GM12874 (cell line): ENCODE measurements around the gene NGEF.

Experiments used
- CTCF ChIP-seq: IDR thresholded peaks from 2 replicates; pipeline ENCODE4 v1.5.1; 2011; ENCODE audit warnings: low read depth, mild to moderate bottlenecking, control low read depth, low read length, moderate library complexity; ENCODE audit not compliant: insufficient read depth

The NGEF gene

GRCh38 chr2:233007270-233007669 lies 5.8 kb downstream of the NGEF start:
- TF ChIP-seq CTCF = no peak

GRCh38 chr2:233006648-233007047 lies 6.4 kb downstream of the NGEF start:
- no peak for TF ChIP-seq CTCF

- no peak for TF ChIP-seq CTCF
Observed at GRCh38 chr2:233005096-233005495, 8.0 kb downstream of the NGEF start.

- TF ChIP-seq CTCF = no peak
Observed at GRCh38 chr2:233003658-233004555, 9.1 kb downstream of the NGEF start.

- TF ChIP-seq CTCF = no peak
Observed at GRCh38 chr2:233002829-233003657, 10.0 kb downstream of the NGEF start.

- no peak for TF ChIP-seq CTCF
Observed at GRCh38 chr2:233000886-233001750, 11.9 kb downstream of the NGEF start.
